Hippocampal formation (tissue), 2 donors: Measurements from ENCODE around the gene INKA2.

Experiments
- DNase-seq, 2 donors: peaks; one replicate each; lab custom pipeline; 2025; lab: John Stamatoyannopoulos, UW

Gene INKA2

DNA sequence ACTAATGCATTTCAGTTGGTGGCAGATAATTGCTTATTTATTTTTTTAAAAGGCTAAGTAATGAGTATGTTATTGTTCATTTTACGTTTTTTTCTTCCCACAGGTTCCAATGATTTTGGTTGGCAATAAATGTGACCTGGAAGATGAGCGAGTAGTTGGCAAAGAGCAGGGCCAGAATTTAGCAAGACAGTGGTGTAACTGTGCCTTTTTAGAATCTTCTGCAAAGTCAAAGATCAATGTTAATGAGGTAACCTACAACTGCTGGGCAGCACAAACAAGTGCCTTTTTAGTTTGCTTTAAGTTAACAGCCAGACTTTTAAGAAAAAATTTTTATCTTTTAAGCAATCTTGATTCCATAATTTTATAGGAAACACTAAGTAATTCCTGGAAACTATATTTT lies 35.0 kb downstream of the INKA2 start:
- no peak for DNase-seq

DNA sequence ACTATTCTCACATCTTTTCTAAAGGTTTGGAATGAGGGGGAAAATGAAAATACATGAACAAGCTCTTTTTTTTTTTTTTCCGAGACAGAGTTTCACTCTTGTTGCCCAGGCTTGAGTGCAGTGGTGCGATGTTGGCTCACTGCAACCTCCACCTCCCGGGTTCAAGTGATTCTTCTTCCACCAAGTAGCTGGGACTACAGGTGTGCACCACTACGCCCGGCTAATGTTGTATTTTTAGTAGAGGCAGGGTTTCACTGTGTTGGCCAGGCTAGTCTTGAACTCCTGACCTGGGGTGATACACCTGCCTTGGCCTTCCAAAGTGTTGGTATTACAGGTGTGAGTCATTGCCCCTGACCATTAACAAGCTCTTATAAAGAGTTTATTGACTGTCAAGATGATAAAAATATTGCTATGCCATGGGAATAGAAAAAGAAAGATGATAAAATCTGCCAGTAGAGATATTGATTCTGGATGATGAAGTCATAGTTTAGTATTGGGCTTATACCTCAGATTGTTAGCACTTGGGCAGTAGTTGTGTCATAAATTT lies 36.6 kb downstream of the INKA2 start:
- no peak for DNase-seq

DNA sequence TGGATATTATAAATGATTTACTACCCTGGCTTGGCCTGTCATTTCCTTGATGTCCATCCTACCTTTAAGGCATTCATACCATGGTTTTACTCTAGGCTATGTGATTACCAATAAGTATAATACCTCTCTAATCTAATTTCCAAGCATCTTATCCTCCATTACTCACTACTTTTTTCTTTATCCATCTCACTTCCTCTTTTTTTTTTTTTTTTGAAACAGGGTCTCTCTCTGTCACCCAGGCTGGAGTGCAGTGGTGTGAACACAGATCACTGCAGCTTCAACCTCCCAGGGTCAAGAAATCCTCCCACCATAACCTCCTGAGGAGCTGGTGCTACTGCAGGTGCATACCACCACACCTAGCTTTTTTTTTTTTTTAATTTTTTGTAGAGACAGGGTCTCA lies 39.9 kb downstream of the INKA2 start:
- DNase-seq, result no peak

DNA sequence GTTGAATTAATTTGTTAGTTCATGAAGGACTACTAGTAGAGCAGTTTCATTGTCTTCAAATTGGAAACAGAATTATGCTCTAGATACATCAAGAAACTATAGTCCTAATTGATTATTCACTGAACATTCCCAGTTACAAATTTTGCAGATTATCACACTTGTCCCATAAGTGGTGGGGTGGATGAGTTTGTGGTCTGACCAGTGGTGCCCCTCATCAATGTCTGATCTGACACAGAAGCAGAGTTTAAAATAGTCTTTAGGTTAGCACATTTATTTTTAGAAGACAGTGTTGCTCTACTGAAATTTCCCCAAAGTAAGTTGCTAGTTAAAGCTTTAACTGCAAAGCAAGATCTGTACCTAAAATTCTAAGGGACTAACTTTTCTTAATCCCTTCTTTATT lies 42.9 kb downstream of the INKA2 start:
- no peak for DNase-seq

DNA sequence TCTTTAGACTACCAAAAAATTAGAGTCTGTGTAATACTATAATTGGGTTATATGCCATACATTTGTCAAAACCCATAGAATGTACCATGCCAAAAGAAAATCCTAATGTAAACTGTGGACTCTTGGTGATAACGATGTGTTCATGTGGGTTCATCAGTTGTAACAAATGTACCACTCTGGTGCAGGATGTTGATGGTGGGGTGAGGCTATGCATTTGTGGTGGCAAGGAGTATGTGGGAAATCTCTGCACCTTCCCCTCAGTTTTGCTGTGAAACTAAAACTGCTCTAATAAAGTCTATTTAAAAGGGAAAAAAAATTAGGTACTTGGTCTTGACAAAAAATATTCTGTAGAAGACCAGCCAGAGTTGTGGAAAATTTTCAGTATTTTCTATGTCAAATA lies 43.4 kb downstream of the INKA2 start:
- no peak for DNase-seq

DNA sequence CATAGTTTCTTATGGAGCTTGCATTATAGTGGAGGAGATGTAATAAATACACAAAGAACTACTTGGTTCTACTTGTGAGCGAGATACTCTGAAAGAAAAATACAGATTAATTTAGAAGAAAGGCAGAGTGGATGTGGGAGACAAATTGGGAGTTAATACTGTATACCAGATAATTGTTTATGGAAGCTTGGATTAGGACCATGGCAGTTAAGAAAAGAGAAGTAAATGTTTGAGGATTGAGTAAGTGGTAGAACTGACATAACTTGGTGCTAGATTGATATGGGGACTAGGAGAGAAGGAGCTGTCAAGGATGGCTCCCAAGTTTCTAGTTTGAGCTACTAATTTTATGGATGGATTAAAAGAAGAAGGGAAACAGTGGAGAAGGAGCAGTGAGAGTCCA lies 47.3 kb downstream of the INKA2 start:
- DNase-seq, result no peak

DNA sequence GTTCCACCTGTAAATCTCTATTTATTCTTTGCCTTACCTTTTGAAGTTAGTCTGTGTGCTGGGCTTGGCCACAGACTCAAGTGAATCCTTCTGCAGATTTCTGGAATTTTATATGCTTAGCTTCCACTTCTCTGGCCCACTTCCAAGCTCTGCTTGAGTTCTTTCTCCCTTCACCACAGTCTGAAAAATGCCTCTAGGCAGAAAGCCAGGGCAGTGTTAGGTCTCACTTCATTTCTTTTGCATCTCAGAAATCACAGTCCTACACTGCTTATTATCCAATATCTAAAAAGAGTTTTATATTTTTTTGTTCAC lies 48.9 kb downstream of the INKA2 start:
- DNase-seq, result peak; percentile 5 to 17
